HG03442 (cell line): ENCODE data around the gene PARP4.
"Not testable (repeated sequence)": the region's sequence is repeated elsewhere in the genome, so short reads cannot be mapped to it uniquely, and the experiment has no call there.

Experiments used
- ATAC-seq: cut with Tn5 transposase; IDR thresholded peaks from one replicate; pipeline ENCODE4 v1.9.1; 2021; ENCODE audit warnings: mild to moderate bottlenecking, moderate library complexity; ENCODE audit not compliant: unreplicated experiment

Gene PARP4

GRCh38 chr13:24506283-24506682, 6.3 kb downstream of the PARP4 start:
- ATAC-seq = not testable (repeated sequence)

DNA sequence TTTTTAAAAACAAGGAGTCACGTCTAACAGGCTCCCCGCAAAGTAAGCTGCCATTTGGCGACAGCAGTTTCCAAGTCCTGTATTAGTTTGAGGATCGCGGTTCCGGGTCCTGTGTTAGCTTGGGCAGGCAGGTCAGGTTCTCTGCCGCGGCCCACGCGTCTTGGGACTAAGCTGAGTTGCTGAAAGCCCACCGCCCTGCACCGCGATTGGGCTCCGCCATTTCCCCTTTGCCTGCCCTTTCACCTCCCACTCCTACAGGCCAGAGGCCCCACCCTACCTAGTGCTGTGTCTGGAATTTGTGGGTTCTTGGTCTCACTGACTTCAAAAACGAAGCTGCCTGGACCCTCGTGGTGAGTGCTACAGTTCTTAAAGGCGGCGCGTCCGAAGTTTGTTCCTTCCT, 6.8 kb downstream of the PARP4 start:
- ATAC-seq = no peak

DNA sequence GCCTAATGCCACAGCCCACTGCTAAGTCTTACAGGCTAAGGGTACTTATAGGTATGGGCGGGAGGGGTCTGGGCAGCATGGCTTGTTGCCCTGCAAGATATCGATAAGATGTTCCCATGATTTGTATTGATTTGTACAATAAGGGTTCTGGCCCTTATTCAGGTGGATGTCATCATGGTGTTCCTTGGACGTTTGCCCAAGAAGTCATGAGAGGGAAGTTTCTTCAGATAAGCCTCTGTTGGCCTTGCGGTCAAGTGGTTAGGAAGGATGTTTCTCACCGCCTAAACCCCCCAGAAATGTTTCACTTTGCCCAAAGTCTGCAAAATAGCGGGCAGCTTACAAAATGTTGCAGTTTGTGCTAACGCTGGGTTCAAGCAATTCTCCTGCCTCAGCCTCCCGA, 7.3 kb downstream of the PARP4 start:
- ATAC-seq = no peak

DNA sequence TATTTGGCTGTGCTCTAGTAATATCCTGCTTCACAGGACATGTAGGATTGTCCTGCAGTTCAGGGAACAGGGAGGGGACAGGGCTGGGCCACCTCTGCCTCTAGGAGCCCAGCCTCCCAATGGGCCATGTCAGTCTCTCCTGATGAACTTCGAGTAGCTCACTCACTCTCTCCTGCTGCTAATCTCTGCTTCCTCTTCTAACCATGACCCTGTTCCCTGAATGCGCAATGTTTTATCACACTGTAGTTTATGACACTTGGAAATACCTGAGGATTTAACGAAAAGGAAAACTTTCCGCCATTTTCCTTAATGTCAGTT, 9.2 kb downstream of the PARP4 start:
- ATAC-seq = no peak

DNA sequence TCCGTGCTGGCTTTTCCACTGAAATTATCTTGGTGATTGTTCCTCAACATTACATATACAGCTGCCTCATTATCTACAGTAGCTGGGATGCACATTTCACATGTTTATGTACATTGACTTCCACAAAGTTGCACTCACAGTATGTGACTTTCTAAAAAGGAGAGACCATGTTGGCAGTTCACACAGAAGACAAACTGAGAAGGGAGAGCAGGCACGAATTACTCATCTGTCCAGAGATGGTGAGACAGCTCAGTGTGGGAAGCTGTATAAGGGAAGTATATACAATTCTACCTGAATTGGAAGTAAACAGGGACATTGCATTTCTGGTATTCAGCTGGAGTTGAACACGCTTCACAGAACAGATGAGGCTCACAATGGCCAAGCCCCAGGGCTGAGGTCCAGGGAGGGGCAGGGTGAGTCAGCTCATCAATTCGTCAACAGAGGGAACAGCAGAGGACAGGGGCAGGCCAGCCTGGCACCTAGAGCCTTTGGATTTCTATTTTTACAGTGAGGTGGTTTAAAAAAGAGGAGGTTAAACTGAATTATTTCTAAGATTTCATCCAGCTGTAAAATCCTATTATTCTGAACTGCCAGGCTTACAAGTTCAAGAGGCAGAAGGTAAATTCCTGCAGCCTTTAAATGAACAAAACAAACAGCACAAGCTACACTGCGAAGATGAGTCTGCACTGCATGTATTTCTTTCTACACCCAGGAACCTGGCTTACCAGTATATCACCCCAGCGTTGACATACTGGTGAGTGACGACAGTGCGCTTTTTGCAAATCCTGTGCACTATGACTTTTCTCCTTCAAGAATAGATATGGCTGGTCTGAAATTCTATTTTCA, 9.8 kb downstream of the PARP4 start:
- ATAC-seq = no peak

- ATAC-seq = no peak
Observed at GRCh38 chr13:24500977-24501376, 11.6 kb downstream of the PARP4 start.

DNA sequence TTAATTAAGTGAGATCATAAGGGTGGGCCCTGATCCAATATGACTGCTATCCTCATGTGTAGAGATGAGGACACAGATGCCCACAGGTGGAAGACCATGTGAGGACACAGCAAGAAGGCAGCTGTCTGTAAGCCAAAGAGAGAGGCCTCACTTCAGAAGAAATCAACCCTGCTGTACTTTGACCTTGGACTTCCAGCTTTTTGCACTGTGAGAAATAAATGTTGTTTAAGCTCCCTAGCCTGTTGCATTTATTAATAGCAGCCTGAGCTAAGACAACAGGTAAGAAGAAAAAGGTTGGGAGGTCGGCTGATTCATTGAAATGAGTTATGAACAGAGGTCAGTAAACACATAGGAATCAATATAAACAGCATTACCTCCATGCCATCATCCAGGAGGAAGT, 14.8 kb downstream of the PARP4 start:
- ATAC-seq = no peak

GRCh38 chr13:24496295-24496694, 16.3 kb downstream of the PARP4 start:
- not testable (repeated sequence) for ATAC-seq

GRCh38 chr13:24495151-24495729, 17.3 kb downstream of the PARP4 start:
- no peak for ATAC-seq

DNA sequence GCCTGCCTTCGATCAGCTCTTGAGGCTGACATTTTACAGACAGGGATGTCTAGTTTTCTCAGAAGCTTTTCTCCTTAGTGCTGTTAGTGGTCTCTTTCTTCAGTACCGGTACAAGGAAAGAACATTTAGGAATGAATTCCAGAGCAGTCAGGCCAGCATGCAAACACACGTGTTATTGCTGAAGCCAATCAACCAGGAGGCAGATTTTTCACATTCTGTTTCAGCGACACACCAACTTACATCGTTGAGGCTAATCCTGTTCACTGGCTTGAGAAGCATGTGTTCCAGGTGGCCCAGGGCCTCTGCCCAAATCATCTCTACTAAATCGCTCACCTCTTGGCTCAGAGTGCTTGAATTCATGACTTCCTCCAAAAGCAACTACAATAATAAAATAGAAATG, 19.2 kb downstream of the PARP4 start:
- ATAC-seq = no peak

- no peak for ATAC-seq
Observed at GRCh38 chr13:24491845-24492244, 20.7 kb downstream of the PARP4 start.

DNA sequence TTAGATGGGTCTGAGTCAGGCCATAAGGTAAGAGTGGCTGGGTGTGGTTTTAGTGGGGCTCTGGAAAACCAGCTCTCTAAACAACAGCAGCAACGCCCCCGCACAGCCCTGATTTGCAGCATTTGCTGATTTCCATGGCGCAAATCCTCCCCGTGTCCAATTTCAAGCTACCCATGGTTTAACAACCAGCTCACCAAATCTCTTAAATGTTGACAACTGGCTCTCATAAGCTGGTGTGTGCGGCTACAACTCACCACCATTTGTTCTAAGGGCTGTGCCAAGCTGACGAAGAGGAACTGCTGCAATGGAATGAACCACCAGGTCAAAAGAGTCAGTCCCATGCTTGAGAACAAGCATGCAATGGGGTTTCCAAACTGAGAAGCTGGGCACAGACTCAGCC, 22.9 kb downstream of the PARP4 start:
- no peak for ATAC-seq

- not testable (repeated sequence) for ATAC-seq
Observed at GRCh38 chr13:24488092-24488491, 24.5 kb downstream of the PARP4 start.

- ATAC-seq = not testable (repeated sequence)
Observed at GRCh38 chr13:24486017-24486657, 26.4 kb downstream of the PARP4 start.

GRCh38 chr13:24473686-24474085, 38.9 kb downstream of the PARP4 start:
- no peak for ATAC-seq

GRCh38 chr13:24472129-24472528, 40.4 kb downstream of the PARP4 start:
- ATAC-seq = not testable (repeated sequence)

- ATAC-seq = no peak
Observed at GRCh38 chr13:24463078-24463477, 49.5 kb downstream of the PARP4 start.

GRCh38 chr13:24460256-24460655, 52.3 kb downstream of the PARP4 start:
- ATAC-seq = no peak

DNA sequence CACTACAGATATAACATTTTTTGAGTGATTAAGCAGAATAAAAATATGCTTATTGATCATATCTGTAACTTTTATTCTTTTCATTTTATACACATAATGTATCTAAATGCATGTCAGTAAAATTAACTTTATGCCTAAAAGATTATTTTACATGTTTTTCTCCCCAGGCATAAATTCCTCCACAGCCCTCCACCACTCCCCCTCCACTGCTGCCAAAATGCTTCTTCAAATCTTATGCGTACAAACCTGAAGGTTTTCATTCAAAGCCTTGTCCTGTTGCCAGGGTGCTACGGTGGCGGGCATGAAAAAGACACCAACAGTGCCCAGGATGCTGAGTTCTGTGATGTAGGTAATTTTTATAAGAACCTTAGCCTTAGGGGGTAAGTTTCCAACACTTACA, 52.9 kb downstream of the PARP4 start:
- no peak for ATAC-seq

GRCh38 chr13:24459234-24459633, 53.3 kb downstream of the PARP4 start:
- peak; percentile 76 for ATAC-seq

GRCh38 chr13:24458736-24459135, 53.8 kb downstream of the PARP4 start:
- no peak for ATAC-seq

DNA sequence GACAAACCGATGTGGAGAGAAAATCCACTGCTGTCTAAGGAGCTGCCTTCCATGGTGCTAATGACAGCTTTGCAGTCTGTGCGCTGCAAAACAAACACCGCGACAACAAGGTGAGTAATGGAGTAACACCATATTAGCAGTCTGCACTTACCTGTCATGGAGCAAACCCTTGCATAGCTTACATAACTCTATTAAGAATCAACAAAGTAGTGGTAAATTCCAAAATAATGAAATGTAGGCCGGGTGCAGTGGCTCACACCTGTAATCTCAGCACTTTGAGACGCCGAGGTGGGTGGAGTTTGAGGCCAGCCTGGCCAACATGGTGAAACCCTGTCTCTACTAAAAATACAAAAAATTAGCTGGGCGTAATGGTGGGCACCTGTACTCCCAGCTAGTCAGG, 56.2 kb downstream of the PARP4 start:
- no peak for ATAC-seq
